Fibroblast of lung (primary cell): ENCODE measurements around the gene KIN. TPM values are rescaled to one million over a fixed set of nuclear protein-coding genes. Genes with fewer than 3 reads are reported as not detected.

Experiments used
- DNase-seq, 2 donors: peaks; one replicate each; pipeline versions ENCODE4 v3.0.0 to v3.0.0-alpha.2; 2010; ENCODE audit warnings: low read depth in 2 of 2
- H2AFZ ChIP-seq: 2 replicates; pipeline ENCODE4 v1.5.1; 2012; ENCODE audit warnings: low read length, control low read depth, inconsistent platforms
- H3K27ac ChIP-seq: 2 replicates; pipeline ENCODE4 v1.5.1; 2011; ENCODE audit warnings: low read length, control low read depth; ENCODE audit not compliant: insufficient read depth
- H3K27me3 ChIP-seq: 2 replicates; pipeline ENCODE4 v1.5.1; 2011; ENCODE audit warnings: mild to moderate bottlenecking, low read length; ENCODE audit not compliant: control insufficient read depth, insufficient read depth
- H3K36me3 ChIP-seq: 2 replicates; pipeline ENCODE4 v1.5.1; 2011; ENCODE audit warnings: low read length; ENCODE audit not compliant: control insufficient read depth, insufficient read depth
- H3K4me1 ChIP-seq: 2 replicates; pipeline ENCODE4 v1.5.1; 2011; ENCODE audit warnings: low read length; ENCODE audit not compliant: control insufficient read depth, insufficient read depth; ENCODE audit errors: extremely low read depth
- H3K4me2 ChIP-seq: 2 replicates; pipeline ENCODE4 v1.5.1; 2011; ENCODE audit warnings: low read length, control low read depth; ENCODE audit not compliant: insufficient read depth; ENCODE audit errors: extremely low read depth
- H3K4me3 ChIP-seq, 4 experiments: fragments of 200-600 bp in 1 of 4; sonication (generic) in 1 of 4; replicated peaks in 1 of 4; 2 replicates each; pipeline ENCODE4 v1.5.1; 2011 to 2016; ENCODE audit warnings: low read length in 4 of 4, low read depth in 3 of 4, mild to moderate bottlenecking in 3 of 4, control low read depth in 2 of 4, inconsistent platforms in 1 of 4, mixed read lengths in 1 of 4; ENCODE audit not compliant: insufficient read depth in 1 of 4; ENCODE audit errors: control extremely low read depth in 1 of 4
- H3K79me2 ChIP-seq: 2 replicates; pipeline ENCODE4 v1.5.1; 2012; ENCODE audit warnings: mild to moderate bottlenecking, low read length, inconsistent platforms; ENCODE audit not compliant: control insufficient read depth, insufficient read depth
- H3K9ac ChIP-seq: 2 replicates; pipeline ENCODE4 v1.5.1; 2011; ENCODE audit warnings: mild to moderate bottlenecking, low read length, control low read depth; ENCODE audit not compliant: insufficient read depth
- H3K9me3 ChIP-seq: 2 replicates; pipeline ENCODE4 v1.5.1; 2012; ENCODE audit warnings: low read depth, low read length; ENCODE audit not compliant: control insufficient read depth, insufficient read depth
- H4K20me1 ChIP-seq: 2 replicates; pipeline ENCODE4 v1.5.1; 2011; ENCODE audit warnings: low read length; ENCODE audit not compliant: control insufficient read depth, insufficient read depth; ENCODE audit errors: extremely low read depth
- CTCF ChIP-seq, 2 donors: IDR thresholded peaks in 1 of 2; conservative IDR thresholded peaks in 1 of 2; 1 replicate in 1 of 2; 2 replicates in 1 of 2; pipeline ENCODE4 v1.5.1; 2011 to 2012; ENCODE audit warnings: low read length in 2 of 2, control low read depth in 1 of 2, inconsistent platforms in 1 of 2, low read depth in 1 of 2, mild to moderate bottlenecking in 1 of 2
- EZH2 ChIP-seq: IDR thresholded peaks from 2 replicates; pipeline ENCODE4 v1.5.1; 2012; ENCODE audit warnings: low read length, control low read depth, mild to moderate bottlenecking; ENCODE audit errors: missing control alignments
- polyA plus RNA-seq, 2 donors: library from polyadenylated mRNA; depleted of rRNA in 1 of 2; stranded (reverse) in 1 of 2; unstranded in 1 of 2; fragments of >200 nt; gene quantifications; 2 replicates each; pipeline ENCODE4 v1.2.1, GENCODE V29; 2011 to 2012; ENCODE audit warnings: missing spikeins in 1 of 2
- total RNA-seq: library from RNA; depleted of rRNA; stranded (reverse); fragments of >200 nt; gene quantifications from 2 replicates; pipeline ENCODE4 v1.2.1, GENCODE V29; 2014

Gene KIN
- total and polyA plus RNA-seq, 2 donors (not counting 1 experiment from before 2014, with no cell fraction given) = 9.6 to 10.1 TPM

DNA sequence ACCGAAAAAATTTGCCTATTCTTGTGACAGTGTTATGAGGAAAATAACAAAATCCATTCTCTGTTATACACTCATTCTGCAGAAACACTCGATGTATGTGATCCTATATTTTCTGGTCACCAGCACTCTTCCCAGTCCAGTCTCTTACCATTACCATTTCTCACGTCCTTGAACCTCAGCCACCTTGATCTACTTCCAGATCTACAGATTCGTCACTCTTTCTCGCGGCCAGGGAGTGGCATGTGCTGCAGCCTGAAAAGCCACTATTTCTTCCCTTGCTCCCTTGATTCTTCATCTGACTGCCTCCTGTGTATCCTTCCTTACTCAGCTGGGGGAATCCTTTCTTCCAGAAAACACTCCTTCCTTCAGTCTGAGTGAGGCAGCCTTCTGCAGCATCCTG, 16.4 kb upstream of the KIN start:
- Histone ChIP-seq H3K9me3 (no peaks in the 10 kb centered on the region), H3K4me2 (no peak overlapping the region), H2AFZ (no peak overlapping the region), H4K20me1 (no peaks in the 10 kb centered on the region), H3K27me3 (no peaks in the 10 kb centered on the region), H3K4me3 (no peak overlapping the region), H3K79me2 (peaks cover 1% of the 10 kb centered on the region), H3K36me3 (peaks cover 14% of the 10 kb centered on the region), H3K4me1 (no peaks in the 10 kb centered on the region), H3K9ac (no peak overlapping the region), H3K27ac (no peak overlapping the region)
- TF ChIP-seq EZH2 (no peak), CTCF (conservative IDR thresholded peaks at IDR 0.05 in 1 of 2, IDR thresholded peaks at IDR 0.05 in 1 of 2; ENCODE audit: low read depth in 1 of 2, low read length in 2 of 2) (no peak)
- DNase-seq = no peak

DNA sequence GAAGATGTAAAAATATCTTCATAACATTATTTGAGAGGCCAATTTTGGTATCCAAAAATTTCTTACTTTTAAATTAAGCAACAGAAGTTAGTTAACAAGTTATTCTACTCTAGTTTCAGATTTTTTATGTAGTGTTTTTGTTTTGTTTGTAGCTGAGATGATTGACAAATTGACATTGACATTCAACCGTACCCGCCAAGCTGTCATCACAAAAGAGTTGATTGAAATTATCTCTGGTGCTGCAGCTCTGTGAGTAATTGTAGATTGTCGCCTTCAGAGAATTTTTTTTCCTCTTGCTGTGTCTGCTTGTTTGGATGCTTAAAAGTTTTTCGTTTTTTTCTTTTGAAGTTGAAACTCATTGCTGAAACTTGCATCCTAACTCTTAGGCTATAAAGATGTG, 14.8 kb upstream of the KIN start:
- H3K9me3 ChIP-seq = no peaks in the 10 kb centered on the region
- H3K9ac ChIP-seq = no peak overlapping the region
- H3K4me3 ChIP-seq = no peak overlapping the region
- peaks cover 1% of the 10 kb centered on the region for H3K79me2 ChIP-seq
- H3K36me3 ChIP-seq = peaks cover 14% of the 10 kb centered on the region
- H2AFZ ChIP-seq = no peak overlapping the region
- no peak for TF ChIP-seq EZH2
- H3K4me2 ChIP-seq = no peak overlapping the region
- no peaks in the 10 kb centered on the region for H4K20me1 ChIP-seq
- H3K27me3 ChIP-seq = no peaks in the 10 kb centered on the region
- H3K4me1 ChIP-seq = peaks cover 5% of the 10 kb centered on the region
- DNase-seq = no peak
- H3K27ac ChIP-seq = no peak overlapping the region

- Histone ChIP-seq H3K4me3 (no peak overlapping the region), H3K27ac (peak overlapping the region; percentile 74), H3K4me1 (peaks cover 10% of the 10 kb centered on the region), H3K27me3 (no peaks in the 10 kb centered on the region), H2AFZ (no peak overlapping the region), H3K79me2 (peaks cover 40% of the 10 kb centered on the region), H4K20me1 (no peaks in the 10 kb centered on the region), H3K9me3 (no peaks in the 10 kb centered on the region), H3K9ac (no peak overlapping the region), H3K36me3 (peaks cover 6% of the 10 kb centered on the region), H3K4me2 (peak overlapping the region; percentile 83)
- TF ChIP-seq CTCF (conservative IDR thresholded peaks at IDR 0.05 in 1 of 2, IDR thresholded peaks at IDR 0.05 in 1 of 2; ENCODE audit: low read depth in 1 of 2, low read length in 2 of 2) (no peak), EZH2 (no peak)
- peak; percentile 89 to 98 for DNase-seq
Measured at GRCh38 chr10:7797582-7797981, 9.8 kb upstream of the KIN start.
